Epidermal melanocyte (primary cell): ENCODE data around the gene TNIP2.
A peak's percentile ranks its signal among the peaks of the same experiment; 100 is the strongest.
"Not testable (repeated sequence)": the region's sequence is repeated elsewhere in the genome, so short reads cannot be mapped to it uniquely, and the experiment has no call there.

Experiments
- DNase-seq: peaks from one replicate; pipeline ENCODE4 v3.0.0; 2011; ENCODE audit warnings: low spot score; ENCODE audit not compliant: insufficient read length

Gene TNIP2

GRCh38 chr4:2794486-2795299 lies 38.6 kb upstream of the TNIP2 start:
- DNase-seq, result no peak

GRCh38 chr4:2793586-2794485 lies 37.7 kb upstream of the TNIP2 start:
- DNase-seq, result no peak

GRCh38 chr4:2792711-2793585 lies 36.8 kb upstream of the TNIP2 start, which contains the start of gene SH3BP2:
SH3BP2 (plus strand) TSS chr4:2793085; CDS start chr4:2820618, 27,533 bp downstream.
- peak; percentile 59 for DNase-seq

GRCh38 chr4:2792396-2792710 lies 36.2 kb upstream of the TNIP2 start:
- DNase-seq, result no peak

GRCh38 chr4:2791518-2792395 lies 35.6 kb upstream of the TNIP2 start:
- DNase-seq, result no peak

- DNase-seq, result no peak
Measured at GRCh38 chr4:2790583-2791517, 34.7 kb upstream of the TNIP2 start.

GRCh38 chr4:2789793-2790582 lies 33.9 kb upstream of the TNIP2 start:
- no peak for DNase-seq

GRCh38 chr4:2789351-2789750 lies 33.2 kb upstream of the TNIP2 start:
- DNase-seq, result no peak

GRCh38 chr4:2788532-2789103 lies 32.5 kb upstream of the TNIP2 start:
- DNase-seq, result no peak

GRCh38 chr4:2788101-2788500 lies 32.0 kb upstream of the TNIP2 start:
- no peak for DNase-seq

- no peak for DNase-seq
Measured at GRCh38 chr4:2787230-2788100, 31.3 kb upstream of the TNIP2 start.

GRCh38 chr4:2786794-2787229 lies 30.7 kb upstream of the TNIP2 start:
- DNase-seq, result no peak

- no peak for DNase-seq
Measured at GRCh38 chr4:2786152-2786671, 30.1 kb upstream of the TNIP2 start.

GRCh38 chr4:2785613-2786012 lies 29.5 kb upstream of the TNIP2 start:
- DNase-seq, result no peak

GRCh38 chr4:2783790-2784189 lies 27.7 kb upstream of the TNIP2 start:
- no peak for DNase-seq

- no peak for DNase-seq
Measured at GRCh38 chr4:2781911-2782310, 25.8 kb upstream of the TNIP2 start.

GRCh38 chr4:2780643-2781042 lies 24.5 kb upstream of the TNIP2 start:
- not testable (repeated sequence) for DNase-seq
